Measurements from ENCODE around the gene ARL2BP.

The ARL2BP gene

DNA sequence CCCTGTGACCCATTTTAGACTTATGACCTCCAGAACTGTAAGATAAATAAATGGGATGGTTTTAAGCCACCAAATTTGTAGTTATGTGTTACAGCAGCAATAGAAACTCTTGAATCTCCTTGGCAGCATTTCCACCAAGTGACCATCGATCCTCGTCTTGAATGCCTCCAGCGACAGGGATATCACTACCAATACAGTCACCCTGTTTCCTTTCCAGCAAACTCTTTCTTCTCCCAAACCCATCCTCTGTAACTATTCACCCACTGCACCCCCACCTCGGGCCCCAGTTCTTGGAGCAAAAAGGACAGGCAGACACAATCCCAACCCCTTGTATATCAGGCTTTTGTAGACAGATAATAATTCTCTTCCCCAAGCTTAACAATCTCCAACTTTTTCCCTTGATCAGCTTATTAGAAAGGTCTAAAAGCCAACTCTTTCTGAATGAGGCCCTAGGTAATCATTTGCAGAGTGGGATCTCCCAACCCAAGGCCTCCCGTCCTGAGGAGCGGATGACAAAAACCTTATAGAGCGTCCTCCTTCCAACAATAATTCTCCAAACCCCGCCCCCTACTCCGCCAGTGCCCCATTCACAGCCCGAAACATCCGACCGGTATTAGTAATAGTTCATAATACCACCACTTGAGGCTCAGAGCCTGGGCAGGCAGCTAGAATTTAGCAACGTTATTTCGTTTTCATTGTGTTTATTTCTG, 54.1 kb downstream of the ARL2BP start:
- Histone ChIP-seq H3K27ac (ENCODE audit: low read depth, low read length) (peak overlapping the region; percentile 73), H3K27me3 (ENCODE audit: control insufficient read depth in 1 of 2, insufficient read depth in 2 of 2, low read length in 2 of 2) (no peaks in the 10 kb centered on the region), H3K4me3 (ENCODE audit: low read depth in 1 of 2, low read length in 2 of 2) (peak overlapping the region; percentile 69 to 78), H3K4me1 (ENCODE audit: control insufficient read depth in 1 of 2, insufficient read depth in 2 of 2, low read length in 2 of 2) (peaks cover 17 to 20% of the 10 kb centered on the region in 2 donors), H3K36me3 (ENCODE audit: control insufficient read depth in 1 of 2, insufficient read depth in 2 of 2, low read length in 2 of 2) (no peaks in the 10 kb centered on the region), H3K9ac (ENCODE audit: low read depth in 1 of 2, low read length in 2 of 2) (peak overlapping the region; percentile 27 to 64), H3K9me3 (ENCODE audit: control insufficient read depth in 1 of 2, low read length in 2 of 2) (no peaks in the 10 kb centered on the region)

DNA sequence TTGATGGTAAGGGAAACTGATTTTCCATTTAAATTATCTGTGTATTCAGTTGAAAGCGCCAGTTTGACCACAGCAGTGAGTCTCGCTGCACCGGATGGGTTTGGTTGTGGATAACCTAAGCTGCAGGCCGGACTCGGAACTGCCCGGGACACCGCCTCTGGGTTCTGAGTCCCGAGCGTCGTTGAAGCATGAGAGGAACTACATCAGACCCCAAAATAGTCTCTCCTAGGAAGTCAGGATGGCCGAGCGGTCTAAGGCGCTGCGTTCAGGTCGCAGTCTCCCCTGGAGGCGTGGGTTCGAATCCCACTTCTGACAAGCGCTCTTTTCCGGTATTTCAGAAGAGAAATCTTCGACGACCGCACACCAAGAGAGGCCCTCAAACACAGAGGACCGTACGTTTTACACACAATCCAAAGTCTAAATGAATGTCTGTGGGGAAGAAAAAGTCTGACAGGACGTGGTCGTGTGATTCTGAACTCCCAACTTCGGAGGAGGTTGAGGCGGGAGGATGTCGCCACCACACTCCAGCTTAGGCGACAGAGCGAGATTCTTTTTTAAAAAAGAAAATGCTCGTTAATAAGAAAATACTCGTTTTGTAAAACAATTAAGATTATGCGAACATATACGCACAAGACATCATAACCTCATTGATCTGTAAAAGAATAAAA, 54.8 kb downstream of the ARL2BP start:
- Histone ChIP-seq H3K27me3 (ENCODE audit: control insufficient read depth in 1 of 2, insufficient read depth in 2 of 2, low read length in 2 of 2) (no peaks in the 10 kb centered on the region), H3K9ac (ENCODE audit: low read depth in 1 of 2, low read length in 2 of 2) (peak overlapping the region; percentile 64 to 69), H3K27ac (ENCODE audit: low read depth, low read length) (peak overlapping the region; percentile 73), H3K4me1 (ENCODE audit: control insufficient read depth in 1 of 2, insufficient read depth in 2 of 2, low read length in 2 of 2) (peaks cover 24% of the 10 kb centered on the region in 2 donors), H3K36me3 (ENCODE audit: control insufficient read depth in 1 of 2, insufficient read depth in 2 of 2, low read length in 2 of 2) (no peaks in the 10 kb centered on the region), H3K9me3 (ENCODE audit: control insufficient read depth in 1 of 2, low read length in 2 of 2) (no peaks in the 10 kb centered on the region), H3K4me3 (ENCODE audit: low read depth in 1 of 2, low read length in 2 of 2) (peak overlapping the region; percentile 69 to 78)

GRCh38 chr16:57300387-57301125, 55.5 kb downstream of the ARL2BP start:
- H3K9ac ChIP-seq (ENCODE audit: low read depth in 1 of 2, low read length in 2 of 2), result peak overlapping the region; percentile 64 to 69
- H3K4me1 ChIP-seq (ENCODE audit: control insufficient read depth in 1 of 2, insufficient read depth in 2 of 2, low read length in 2 of 2), result peaks cover 29% of the 10 kb centered on the region in 2 donors
- no peaks in the 10 kb centered on the region for H3K9me3 ChIP-seq (ENCODE audit: control insufficient read depth in 1 of 2, low read length in 2 of 2)
- peak overlapping the region; percentile 69 to 78 for H3K4me3 ChIP-seq (ENCODE audit: low read depth in 1 of 2, low read length in 2 of 2)
- H3K27ac ChIP-seq (ENCODE audit: low read depth, low read length), result peak overlapping the region; percentile 73
- H3K36me3 ChIP-seq (ENCODE audit: control insufficient read depth in 1 of 2, insufficient read depth in 2 of 2, low read length in 2 of 2), result no peaks in the 10 kb centered on the region
- no peaks in the 10 kb centered on the region for H3K27me3 ChIP-seq (ENCODE audit: control insufficient read depth in 1 of 2, insufficient read depth in 2 of 2, low read length in 2 of 2)

- Histone ChIP-seq H3K9me3 (ENCODE audit: control insufficient read depth in 1 of 2, low read length in 2 of 2) (no peaks in the 10 kb centered on the region), H3K4me3 (ENCODE audit: low read depth in 1 of 2, low read length in 2 of 2) (peak overlapping the region; percentile 41 to 64), H3K4me1 (ENCODE audit: control insufficient read depth in 1 of 2, insufficient read depth in 2 of 2, low read length in 2 of 2) (peaks cover 29% of the 10 kb centered on the region in 2 donors), H3K27ac (ENCODE audit: low read depth, low read length) (no peak overlapping the region), H3K36me3 (ENCODE audit: control insufficient read depth in 1 of 2, insufficient read depth in 2 of 2, low read length in 2 of 2) (no peaks in the 10 kb centered on the region), H3K27me3 (ENCODE audit: control insufficient read depth in 1 of 2, insufficient read depth in 2 of 2, low read length in 2 of 2) (no peaks in the 10 kb centered on the region), H3K9ac (ENCODE audit: low read depth in 1 of 2, low read length in 2 of 2) (no peak overlapping the region)
These were observed 56.2 kb downstream of the ARL2BP start for GRCh38 chr16:57301126-57301817.

Measured in duodenal mucosa (tissue), 2 donors.